ENCODE data around the gene TLE1.
"Not testable (repeated sequence)": the region's sequence is repeated elsewhere in the genome, so short reads cannot be mapped to it uniquely, and the experiment has no call there.

TLE1 gene

DNA sequence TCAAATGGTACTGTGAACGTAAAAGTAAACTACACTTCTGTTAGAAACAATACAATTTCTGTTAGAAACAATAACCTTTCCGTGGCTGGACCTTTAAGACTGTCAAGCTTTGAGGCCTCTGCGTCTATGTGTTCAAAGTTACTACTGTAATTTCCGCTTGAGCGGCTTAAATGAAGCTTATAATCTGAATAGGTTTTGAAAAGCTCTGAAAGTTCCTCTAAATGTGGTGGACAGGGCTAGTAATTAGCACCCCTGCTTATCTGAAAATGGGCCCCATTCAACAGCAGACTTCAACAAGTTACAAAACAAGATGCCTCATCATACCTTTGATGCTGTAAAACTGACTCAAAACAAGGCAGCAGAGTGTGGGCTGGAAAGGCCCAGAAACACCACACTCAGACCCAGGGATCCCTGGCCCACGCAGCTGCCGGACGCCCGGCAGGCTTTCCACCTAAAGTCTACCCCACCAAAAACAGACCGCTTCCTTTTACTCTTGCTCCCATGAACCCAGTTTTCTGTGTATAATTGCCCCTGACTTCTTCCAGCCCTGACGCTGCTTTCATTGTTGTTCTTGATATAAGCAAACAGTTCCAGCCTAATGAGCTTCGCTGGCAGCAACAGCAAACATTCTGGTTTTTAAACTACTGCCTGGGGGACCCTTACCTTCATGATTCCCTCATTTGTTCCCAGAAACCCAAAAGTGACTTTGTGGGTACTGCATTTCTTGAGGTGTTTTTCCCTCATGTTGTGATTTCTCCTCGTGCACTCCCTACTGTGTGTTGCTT lies 66.7 kb downstream of the TLE1 start:
- DNase-seq, result no peak

DNA sequence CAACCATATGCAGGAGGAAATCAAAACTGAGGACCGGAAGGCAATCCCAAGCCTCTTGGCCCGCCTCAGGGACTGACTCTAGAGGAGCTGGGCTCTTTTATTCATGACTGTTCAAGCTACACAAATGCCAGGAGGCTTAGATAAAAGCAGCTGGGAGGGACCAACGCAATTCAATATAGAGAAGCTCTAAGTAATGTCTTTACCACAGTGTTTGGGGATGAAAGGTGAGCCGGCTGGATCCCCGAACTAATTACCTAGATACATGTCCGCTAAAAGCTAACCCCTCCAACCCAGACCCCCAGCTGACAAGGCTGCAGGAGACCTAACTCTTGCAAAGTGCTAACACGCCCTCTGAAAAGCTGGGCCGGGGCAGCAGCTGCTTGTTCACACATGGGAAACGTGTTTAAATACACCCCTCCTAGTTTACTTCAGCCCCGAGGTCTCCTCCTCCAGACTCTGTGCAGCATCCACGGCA lies 67.5 kb downstream of the TLE1 start:
- DNase-seq, result no peak

DNA sequence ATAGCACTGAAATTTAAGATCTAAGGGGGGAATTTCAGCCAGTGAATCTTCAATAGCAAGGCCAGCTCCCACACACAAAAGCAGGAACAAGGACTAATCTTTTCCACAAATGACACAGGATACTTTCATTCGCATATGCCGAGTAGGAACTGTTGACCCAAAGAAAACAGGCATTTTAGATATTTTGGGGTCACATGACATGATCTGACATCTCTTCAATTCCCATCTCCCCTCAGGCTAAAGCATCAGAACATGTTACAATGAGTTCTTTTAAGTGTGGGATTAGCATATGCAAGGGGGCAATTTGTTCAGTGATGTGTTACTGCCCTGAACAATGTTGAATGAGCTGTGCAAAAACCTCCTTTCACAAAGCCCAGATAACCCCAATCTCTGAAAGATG lies 68.2 kb downstream of the TLE1 start:
- no peak for DNase-seq

DNA sequence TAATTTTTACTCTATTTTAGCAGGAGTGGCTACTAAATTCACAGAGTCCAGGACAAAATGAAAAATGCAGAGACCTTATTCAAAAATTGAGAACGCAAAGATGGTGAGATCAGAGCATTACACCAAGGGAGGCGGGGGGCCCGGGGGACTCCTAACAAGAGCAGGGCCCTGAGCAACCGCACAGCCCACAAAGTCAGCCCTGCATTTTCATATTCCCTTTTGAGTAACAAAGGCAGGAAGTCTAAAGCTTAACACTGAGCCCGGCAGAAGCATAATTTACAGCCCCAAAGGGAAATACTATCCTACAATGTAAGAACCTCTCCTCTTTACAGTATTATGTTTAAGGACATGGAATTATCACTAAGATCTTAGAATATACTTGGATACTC lies 69.4 kb downstream of the TLE1 start:
- no peak for DNase-seq

DNA sequence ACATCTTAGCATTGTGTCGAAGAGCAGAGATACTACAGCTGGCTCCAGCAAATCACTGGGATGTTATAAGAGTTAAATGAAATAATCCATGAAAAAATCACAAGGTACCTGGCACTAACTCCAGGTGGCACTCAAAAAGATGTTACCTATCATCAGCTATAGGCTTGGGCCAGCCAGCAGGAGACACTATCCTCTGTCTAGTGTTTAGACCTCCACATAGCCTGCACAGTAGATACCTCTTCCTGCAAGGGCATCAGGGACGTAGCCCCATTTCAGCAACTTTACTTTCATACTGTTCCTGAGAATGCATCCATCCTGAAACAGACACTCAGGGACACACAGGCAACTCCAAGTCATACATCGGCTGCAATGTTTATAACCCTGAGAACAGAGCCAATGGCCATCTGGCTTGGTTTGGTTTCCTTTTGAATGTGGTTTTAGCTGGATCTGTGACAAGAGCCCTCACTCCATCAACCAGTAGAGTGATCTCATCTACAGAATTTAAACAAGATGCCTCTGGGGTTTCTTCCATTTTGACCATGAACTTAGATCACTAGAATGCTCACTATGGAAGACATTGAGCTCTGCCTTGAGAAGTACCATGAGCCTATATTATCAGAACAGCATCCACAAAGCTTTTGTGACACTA lies 69.9 kb downstream of the TLE1 start:
- no peak for DNase-seq

DNA sequence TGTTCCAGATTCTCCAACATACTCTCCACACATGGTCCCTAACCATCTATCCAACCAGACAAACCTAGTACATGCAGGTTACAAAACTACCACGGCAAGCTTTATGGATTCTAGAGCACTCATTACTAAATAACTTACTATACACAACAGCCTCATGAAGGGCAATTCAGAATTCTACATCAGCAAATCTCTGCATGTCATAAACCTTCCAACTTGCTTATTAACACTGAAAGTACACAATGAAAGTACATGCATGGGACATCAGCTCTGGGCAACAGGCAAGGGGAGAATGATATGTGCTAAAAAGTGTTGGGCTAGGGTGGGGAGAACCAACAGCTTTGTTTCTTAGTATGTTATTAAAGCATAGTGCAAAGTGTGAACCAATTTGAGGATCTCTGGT lies 70.4 kb downstream of the TLE1 start:
- no peak for DNase-seq

DNA sequence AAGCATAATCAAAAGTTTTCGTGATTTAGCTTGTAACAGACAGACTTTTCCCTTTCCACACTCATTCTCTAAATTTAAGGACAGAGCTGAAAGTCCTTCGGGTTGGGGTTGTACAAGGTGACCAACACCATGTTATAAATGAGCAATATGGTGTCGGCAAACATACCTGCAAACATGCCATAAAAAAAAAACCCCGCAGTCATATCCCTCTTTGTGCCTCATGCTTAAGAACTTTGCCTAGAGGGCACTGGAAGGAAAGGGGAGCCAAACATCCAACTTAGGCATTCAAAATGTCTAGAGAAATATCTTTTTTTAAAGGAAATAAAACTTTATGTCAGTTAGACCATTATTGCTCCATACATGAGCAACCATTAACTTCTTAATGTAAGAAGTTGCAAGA lies 73.2 kb downstream of the TLE1 start:
- no peak for DNase-seq

DNA sequence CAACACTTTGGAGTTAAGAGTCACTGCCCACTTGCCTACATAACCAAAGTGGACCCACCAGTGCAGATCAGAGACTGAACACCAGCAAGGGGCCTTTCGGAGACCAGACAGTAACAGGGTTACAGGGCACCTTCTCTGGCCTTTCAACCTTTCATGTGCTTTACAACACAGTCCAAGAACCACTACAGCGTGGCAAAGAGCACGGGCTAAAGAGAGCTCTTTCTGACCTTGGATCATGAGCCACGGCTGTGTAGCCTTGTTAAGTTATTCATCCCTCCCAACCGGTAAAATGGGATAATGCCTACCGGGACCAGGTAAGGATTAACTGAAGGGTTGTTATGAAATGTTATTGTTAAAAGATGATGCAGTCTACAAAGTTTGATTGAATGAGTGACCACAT lies 75.0 kb downstream of the TLE1 start:
- DNase-seq, result no peak

DNA sequence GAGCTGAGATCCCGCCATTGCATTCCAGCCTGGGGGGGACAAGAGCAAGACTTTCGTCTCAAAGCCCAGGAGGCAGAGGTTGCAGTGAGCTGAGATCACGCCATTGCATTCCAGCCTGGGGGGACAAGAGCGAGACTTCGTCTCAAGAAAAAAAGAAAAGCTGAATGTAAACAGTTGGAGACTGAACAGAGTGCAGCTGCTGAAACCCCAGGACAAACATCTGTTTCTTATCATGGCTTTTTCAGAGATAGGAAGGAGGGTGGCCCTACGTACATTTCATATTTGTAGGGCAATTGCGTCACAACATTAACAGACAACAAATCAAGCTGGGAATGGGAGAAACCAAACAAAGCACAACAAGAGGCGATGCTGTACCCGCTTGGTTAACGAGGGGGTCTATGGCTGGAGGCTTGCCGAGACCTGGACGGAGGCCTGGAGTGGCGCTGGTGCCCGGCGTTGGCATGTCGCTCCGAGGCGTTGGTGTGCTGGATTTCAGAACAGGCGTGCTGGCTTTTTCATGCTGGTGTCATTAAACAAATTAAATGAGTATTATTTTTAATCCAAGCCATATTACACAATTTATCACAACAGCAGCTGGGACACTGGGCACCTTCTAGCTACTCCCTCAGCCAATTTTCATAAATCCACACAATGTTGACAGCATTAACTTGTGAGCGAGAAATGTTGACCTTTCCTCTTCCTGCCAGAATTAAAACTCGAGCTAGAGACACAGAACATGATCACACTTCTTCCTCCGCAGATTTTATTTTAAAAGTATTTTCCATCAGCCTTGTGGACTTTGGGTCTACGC lies 76.1 kb downstream of the TLE1 start:
- peak; percentile 69 for DNase-seq

DNA sequence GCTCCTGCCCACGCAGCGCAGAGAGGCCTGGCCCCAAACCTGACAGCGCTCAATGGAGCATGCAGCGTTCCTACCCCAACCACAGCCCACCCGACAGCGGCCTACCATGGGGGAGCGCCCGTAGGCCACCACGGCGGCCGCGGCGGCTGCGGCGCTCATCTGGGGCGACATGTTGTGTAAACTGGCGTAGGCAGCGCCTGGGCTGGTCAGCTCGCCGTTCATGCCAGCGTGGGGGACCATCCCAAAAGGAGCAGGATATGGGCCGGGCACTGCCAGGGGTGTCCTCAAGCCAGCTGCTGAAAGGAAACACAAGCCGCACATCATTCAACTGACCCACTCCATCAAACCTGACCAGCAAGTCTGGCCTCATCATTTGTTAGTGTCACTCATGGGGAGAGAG lies 77.7 kb downstream of the TLE1 start:
- no peak for DNase-seq

DNA sequence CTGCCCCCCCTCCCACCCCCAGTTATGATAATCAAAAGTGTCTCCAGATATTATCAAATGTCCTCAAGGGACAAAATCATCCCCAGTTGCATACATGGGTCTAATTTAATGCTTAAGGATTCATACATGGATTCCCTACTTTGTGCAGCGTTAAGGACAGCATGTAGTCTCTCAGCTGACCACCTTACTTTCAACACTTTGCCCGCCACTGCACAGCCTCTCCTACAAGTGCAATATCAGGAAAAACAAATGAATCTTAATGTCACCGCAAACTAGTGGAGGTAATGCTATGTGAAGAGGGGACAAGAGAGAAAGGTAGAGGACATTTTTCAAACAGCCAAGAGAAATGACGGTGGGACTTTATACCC lies 78.6 kb downstream of the TLE1 start:
- DNase-seq, result no peak

DNA sequence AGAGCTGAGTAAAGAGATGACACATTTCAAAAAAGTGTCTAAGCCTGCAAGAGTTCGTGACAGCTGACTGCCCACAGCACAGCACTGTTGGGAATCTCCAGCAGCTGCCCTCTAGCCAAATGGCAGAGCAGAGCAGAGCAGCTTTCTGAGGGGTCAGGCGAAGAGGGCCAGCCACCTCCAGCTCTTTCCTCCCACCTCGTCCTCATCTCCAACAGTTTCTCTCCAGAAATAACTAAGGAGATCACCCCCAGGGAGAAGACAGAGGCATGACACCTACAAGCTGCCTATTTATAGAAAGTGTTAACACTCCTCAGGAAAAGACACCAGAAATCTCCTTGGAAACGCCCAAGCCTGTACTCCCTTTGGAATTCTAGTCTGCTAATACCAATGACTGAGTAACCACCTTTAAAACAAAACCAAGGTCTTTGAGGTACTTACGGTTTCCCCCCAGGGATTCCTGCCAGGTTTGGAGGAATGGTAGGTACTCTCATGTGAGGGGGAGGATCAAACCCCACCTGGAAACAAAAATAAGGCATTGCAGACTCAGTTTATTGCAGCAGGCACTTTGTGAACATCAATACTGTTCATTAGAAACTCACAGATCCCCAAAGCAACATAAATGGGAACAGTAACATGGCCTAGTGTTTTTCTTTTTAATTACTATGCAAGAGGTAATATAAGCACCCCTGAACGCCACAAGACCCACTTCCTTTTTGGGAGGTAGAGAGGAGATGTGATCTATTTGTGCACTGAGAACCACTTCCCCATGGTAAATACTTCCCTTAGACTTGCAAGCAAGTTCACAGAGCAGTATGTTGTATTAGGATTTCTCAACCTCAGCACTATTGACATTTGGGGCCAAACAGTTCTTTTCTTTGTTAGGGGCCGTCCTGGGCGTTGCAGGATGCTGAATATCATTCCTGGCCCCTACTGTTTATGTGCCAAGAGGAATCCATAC lies 79.3 kb downstream of the TLE1 start:
- no peak for DNase-seq

DNA sequence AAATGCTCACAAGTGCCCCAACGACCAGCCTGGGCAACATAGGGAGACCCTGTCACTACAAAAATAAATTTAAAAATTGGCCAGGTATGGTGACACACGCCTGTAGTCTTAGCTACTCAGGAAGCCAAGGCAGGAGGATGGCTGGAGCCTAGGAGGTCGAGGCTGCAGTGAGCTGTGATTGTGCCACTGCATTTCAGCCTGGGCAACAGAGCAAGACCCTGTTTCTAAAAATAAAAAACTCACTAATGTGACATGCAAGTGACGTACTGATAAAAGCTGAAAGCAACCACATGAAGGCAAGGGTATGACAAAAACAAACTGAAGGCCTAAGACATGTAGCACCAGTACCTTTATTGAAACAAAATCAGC lies 81.1 kb downstream of the TLE1 start:
- no peak for DNase-seq

DNA sequence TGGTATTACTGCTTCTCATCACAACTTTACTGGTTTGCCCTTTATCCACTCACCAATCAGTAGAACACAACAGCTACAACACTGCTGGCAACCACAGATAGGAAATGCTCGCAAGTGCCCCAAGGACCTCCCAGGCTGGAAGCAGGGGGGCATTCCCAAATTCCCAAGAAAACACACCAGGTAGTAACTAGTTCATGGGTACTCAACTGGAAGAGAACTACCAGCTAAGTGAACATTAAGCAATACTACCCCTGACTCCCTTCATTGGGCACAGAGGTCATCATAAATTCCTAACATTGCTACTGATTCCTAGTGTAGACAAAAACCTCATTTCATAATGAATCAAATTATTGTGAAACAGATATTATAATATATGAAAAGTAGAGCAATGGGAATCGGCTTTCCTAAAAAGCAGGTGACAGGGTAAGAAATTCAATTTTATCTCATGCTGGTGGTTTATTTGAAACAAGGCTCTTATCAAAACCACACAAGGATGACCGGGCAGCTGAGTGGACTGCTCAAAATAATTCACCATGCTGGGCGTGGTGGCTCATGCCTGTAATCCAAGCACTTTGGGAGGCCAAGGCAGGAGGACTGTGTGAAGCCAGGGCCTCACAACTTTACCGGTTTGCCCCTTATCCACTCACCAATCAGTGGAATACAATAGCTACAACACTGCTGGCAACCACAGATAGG lies 81.6 kb downstream of the TLE1 start:
- DNase-seq, result no peak

DNA sequence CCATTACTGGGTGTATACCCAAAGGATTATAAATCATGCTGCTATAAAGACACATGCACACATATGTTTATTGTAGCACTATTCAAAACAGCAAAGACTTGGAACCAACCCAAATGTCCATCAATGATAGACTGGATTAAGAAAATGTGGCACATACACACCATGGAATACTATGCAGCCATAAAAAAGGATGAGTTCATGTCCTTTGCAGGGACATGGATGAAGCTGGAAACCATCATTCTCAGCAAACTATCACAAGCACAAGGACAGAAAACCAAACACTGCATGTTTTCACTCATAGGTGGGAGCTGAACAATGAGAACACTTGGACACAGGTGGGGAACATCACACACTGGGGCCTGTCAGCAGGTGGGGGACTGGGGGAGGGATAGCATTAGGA lies 83.1 kb downstream of the TLE1 start:
- not testable (repeated sequence) for DNase-seq

DNA sequence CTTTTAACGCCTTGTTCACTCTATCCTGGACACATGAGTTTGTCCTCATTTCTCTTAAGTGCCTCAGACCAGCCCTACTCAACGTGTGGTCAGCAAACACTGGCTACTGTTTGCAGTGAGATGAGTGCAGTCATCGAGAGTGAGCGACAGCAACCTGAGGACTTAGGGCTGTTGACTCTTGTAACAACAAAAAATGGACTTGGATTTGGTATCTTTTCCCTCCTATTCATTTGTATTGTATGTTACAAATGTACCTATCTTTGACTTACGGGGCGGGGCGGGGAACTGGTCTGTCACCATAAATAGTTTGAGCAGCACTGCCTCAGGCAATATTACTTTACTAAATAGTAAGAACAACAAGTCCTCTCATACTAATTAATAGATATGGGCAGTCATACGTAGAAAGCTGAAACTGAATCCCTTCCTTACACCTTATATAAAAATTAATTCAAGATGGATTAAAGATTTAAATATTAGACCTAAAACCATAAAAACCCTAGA lies 84.1 kb downstream of the TLE1 start:
- no peak for DNase-seq

DNA sequence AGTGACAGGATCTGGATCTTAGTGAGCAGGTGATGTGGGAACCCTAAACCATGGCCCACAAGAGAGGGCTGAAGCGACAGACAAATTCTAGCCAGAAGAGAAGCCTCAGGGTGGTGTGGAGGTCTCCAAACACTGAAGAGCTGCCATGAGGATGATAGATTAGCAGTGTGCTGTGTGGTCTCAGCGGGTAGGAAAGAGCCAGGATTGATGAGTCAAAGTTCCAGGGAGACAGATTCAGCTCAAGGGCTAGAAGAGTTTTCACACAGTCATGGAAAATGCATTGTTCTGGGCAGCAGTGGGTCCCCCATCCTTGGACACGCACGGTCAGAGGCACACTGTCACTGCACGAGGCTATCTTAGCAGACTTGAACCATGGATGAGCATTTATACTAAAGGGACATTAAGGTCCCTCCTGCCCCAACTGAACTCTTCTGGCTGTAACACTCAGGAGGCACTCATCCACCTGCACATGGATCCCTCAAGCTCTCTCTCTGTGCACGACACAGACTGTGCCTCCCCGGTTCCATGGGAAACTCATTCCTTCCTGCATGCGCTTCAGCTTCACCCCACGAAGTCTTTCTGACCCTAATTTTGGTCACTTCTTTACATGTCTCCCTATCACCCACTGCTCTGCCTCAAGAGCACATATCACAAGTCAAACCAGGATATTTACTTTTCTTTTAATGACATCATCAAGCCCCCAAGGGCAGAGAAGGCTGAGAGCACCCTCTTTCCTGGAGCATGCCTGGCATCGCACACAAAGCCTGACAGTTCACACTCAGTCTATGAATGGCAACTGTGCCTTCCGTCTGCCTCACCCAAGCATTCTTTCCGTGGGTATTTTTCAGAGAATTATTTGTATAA lies 84.8 kb downstream of the TLE1 start:
- DNase-seq, result no peak

DNA sequence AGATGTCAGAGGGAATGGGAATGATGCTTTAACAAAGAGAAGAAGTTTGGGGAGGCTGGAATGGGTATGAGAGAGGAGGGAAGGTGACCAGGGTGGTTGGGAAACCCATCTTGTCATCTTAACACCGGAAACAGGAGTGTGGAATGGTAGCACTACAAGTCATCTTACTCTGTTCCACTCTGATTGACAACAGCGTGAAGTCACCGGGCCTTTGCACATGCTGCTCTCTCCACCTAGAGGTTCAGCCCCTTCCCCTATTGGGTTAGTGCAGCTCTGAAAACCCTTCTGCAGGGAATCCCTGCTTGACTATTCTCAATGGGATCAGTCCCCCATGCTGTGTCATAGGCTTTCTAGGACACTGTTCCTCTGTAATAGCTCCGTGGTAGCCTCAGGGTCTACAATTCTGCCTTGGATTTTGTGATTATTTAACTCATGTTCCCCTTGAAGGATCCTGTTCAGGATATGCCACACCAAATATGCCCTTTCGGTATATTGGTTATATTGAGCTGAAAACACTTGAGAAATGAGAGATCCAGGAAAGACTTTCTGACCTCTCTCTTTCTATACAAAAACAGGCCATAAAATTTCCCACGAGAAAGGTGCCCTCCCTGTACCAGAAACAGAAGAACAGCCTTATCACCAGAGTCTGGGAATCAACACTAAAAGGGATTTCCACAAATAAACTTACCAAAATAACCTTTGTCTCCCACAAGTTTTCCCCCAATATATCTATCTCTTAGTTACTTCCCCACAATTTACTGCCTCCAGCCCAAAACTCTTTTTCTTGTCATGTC lies 86.3 kb downstream of the TLE1 start:
- DNase-seq, result no peak
